Naive B cell (primary cell): ENCODE measurements around the gene TRAPPC3. TPM values are rescaled to one million over a fixed set of nuclear protein-coding genes. Genes with fewer than 3 reads are reported as not detected.
"Not testable (repeated sequence)": the region's sequence is repeated elsewhere in the genome, so short reads cannot be mapped to it uniquely, and the experiment has no call there.

ENCODE experiments used
- ATAC-seq, 2 donors: fragments of 150-1000 bp; cut with Tn5 transposase; 2 replicates each; pipeline ENCODE4 v1.10.0; 2021; ENCODE audit warnings: low read depth in 2 of 2, mild to moderate bottlenecking in 2 of 2, moderate library complexity in 2 of 2
- DNase-seq: peaks from one replicate; pipeline ENCODE4 v3.0.0; 2022
- H3K27ac Mint-ChIP-seq, 6 donors: one replicate each; pipeline ENCODE4 v1.8.0; 2020 to 2022; ENCODE audit warnings: mild to moderate bottlenecking in 6 of 6, mixed read lengths in 6 of 6, moderate library complexity in 5 of 6, inconsistent platforms in 2 of 6
- H3K27me3 Mint-ChIP-seq, 3 donors: one replicate each; pipeline ENCODE4 v1.8.0; 2021 to 2022; ENCODE audit warnings: mixed read lengths in 3 of 3, mild to moderate bottlenecking in 1 of 3
- H3K36me3 Mint-ChIP-seq, 2 donors: one replicate each; pipeline ENCODE4 v1.8.0; 2020 to 2022; ENCODE audit warnings: mixed read lengths in 2 of 2, inconsistent platforms in 1 of 2, mild to moderate bottlenecking in 1 of 2
- H3K4me1 Mint-ChIP-seq, 3 donors: one replicate each; pipeline ENCODE4 v1.8.0; 2020 to 2022; ENCODE audit warnings: mixed read lengths in 3 of 3, inconsistent platforms in 1 of 3, mild to moderate bottlenecking in 1 of 3, moderate library complexity in 1 of 3
- H3K4me3 Mint-ChIP-seq, 8 donors: one replicate each; pipeline ENCODE4 v1.8.0; 2020 to 2022; ENCODE audit warnings: mild to moderate bottlenecking in 8 of 8, mixed read lengths in 8 of 8, moderate library complexity in 8 of 8, inconsistent platforms in 2 of 8
- H3K9me3 Mint-ChIP-seq, 7 donors: one replicate each; pipeline ENCODE4 v1.8.0; 2020 to 2022; ENCODE audit warnings: mixed read lengths in 7 of 7, mild to moderate bottlenecking in 5 of 7, inconsistent platforms in 2 of 7, moderate library complexity in 1 of 7
- polyA plus RNA-seq, 6 donors: library from polyadenylated mRNA; unstranded; fragments of 300-500 nt; fragmentation: Illumina TruSeq; gene quantifications; one replicate each; pipeline ENCODE4 v1.2.3, GENCODE V29; 2021; ENCODE audit warnings: low read depth in 6 of 6

TRAPPC3 gene
- 100 to 1,000 TPM; 103 to 185 (median 109) TPM for polyA plus RNA-seq

DNA sequence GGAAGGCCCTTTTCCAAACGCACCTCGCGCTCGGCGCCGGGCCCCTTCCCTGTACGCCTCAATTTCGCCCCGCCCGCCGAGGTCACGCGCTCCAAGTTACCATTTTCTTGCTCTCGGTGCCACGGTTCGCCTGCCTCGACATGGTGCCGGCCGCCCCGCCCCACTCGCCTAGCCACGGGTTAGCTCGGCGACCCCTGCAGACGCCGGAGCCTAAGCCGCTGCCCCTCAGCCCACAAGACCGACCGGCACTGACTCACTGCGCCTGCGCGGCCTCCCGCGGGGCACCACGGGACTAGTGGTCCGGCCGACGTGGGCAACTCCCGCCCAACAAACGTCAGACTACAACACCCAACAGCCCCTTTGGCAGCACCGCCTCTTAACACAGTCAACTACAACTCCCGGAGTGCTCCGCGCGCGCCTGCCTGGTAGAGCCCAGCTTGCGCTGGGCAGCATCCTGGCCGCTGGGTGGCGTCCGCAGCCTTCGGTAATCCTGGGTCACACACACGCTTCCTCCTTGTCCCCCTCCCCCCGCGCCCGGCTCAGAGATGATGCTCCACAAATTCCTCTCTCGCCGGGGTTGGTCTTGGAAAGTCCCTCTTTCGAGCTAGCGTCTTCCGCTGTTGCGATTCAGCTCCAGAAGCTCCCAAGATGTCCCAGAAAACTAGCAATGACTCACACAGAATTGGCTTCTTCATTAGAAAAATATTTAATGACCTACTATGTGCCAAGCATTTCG lies at the start of gene TRAPPC3:
Gene TRAPPC3 (minus strand): TSS at position 250 of the 736 bp plus-strand sequence. CDS start 108 bp downstream, at position 142.
- Mint-ChIP-seq H3K36me3 (no peaks in the 10 kb centered on the region), H3K9me3 (no peaks in the 10 kb centered on the region), H3K4me1 (peaks cover 41 to 64% (median 56%) of the 10 kb centered on the region in 3 donors), H3K4me3 (peak within 1 kb of the TSS; percentile 94 to 100 (median 98)), H3K27me3 (no peaks in the 10 kb centered on the region), H3K27ac (peak within 1 kb of the TSS; percentile 98 to 100 (median 99))
- ATAC-seq (peak; percentile 91 to 92), DNase-seq (peak; percentile 99)

DNA sequence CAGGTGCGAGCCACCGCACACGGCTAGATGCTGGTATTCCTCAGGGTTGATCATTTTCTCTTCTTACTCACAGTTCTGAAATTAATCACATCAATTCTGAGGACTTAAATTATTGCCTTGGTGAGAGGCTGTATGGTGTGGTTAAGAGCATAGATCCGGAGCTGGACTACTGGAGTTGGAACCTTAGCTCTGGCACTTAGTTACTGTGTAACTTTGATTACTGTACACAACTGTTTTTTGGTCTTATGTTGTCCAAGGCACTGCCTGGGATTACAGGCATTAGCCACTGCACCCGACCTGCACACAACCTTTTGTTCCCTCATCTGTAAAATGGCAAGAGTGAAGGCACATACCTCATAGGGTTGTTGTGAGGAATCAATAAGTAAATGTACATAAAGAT lies 49.4 kb upstream of the TRAPPC3 start:
- Mint-ChIP-seq H3K36me3 (no peaks in the 10 kb centered on the region), H3K27ac (peak overlapping the region in 1 of 6 donors; percentile 26), H3K4me1 (peaks cover 4 to 6% (median 5%) of the 10 kb centered on the region in 3 donors), H3K4me3 (no peak overlapping the region), H3K27me3 (peaks cover 0 to 10% (median 5%) of the 10 kb centered on the region in 3 donors), H3K9me3 (no peaks in the 10 kb centered on the region)
- DNase-seq (no peak), ATAC-seq (no peak)

DNA sequence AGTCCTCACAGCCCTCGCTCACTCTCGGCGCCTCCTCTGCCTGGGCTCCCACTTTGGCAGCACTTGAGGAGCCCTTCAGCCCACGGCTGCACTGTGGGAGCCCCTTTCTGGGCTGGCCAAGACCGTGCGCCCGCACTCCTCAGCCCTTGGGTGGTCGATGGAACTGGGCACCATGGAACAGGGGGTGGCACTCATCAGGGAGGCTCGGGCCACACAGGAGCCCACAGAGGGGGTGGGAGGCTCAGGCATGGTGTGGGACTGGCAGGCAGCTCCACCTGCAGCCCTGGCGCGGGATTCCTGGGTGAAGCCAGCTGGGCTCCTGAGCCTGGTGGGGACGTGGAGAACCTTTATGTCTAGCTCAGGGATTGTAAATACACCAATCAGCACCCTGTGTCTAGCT lies 47.5 kb upstream of the TRAPPC3 start:
- DNase-seq, H3K4me1 Mint-ChIP-seq, H3K9me3 Mint-ChIP-seq, ATAC-seq, H3K27ac Mint-ChIP-seq, H3K4me3 Mint-ChIP-seq, H3K36me3 Mint-ChIP-seq: not testable (repeated sequence)
- peaks cover 0 to 10% (median 5%) of the 10 kb centered on the region in 3 donors for H3K27me3 Mint-ChIP-seq

DNA sequence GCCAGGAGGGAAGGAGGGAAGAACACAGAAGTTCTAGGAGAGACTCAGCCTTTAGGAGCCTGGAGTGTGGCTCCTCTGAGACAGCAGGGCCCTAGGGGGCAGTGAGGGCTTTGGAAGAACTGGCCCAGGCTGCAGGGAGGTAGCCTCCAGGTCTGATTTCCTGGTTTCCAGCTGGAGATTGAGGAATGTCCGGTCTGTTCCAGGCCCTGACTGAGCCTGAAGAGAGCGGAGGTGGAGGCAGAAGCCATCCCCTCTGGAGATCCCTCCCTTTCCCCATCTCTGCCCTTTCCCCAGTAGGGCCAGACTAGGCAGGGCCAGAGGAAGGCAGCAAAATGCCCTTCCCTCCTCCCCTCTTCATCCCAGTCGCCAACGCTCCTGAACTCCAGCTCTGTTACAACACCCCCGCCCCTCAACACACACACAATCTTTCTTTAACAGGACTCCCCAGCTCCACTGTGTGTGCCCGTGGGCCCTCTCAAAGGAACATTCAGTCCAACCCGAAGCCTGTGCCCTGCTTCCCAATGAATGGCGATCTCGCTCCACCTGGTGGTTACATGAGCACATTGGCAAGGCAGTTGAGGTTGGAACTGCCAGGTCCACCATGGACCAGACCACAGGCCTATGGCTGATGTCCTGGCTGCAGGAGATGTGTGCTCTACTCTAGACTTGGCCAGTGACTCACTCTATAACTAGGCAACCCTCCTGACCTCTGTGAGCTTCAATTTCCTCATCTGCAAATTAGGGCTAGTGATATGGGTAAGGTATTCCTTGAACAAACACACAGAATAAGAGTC lies 38.7 kb upstream of the TRAPPC3 start:
- ATAC-seq (peak; percentile 99), DNase-seq (peak; percentile 74)
- H3K4me1 Mint-ChIP-seq, result peaks cover 6 to 10% (median 7%) of the 10 kb centered on the region in 3 donors
- H3K9me3 Mint-ChIP-seq, result no peaks in the 10 kb centered on the region
- H3K4me3 Mint-ChIP-seq, result no peak overlapping the region
- no peaks in the 10 kb centered on the region for H3K27me3 Mint-ChIP-seq
- peak overlapping the region; percentile 17 to 85 (median 62) for H3K27ac Mint-ChIP-seq
- H3K36me3 Mint-ChIP-seq, result no peaks in the 10 kb centered on the region

DNA sequence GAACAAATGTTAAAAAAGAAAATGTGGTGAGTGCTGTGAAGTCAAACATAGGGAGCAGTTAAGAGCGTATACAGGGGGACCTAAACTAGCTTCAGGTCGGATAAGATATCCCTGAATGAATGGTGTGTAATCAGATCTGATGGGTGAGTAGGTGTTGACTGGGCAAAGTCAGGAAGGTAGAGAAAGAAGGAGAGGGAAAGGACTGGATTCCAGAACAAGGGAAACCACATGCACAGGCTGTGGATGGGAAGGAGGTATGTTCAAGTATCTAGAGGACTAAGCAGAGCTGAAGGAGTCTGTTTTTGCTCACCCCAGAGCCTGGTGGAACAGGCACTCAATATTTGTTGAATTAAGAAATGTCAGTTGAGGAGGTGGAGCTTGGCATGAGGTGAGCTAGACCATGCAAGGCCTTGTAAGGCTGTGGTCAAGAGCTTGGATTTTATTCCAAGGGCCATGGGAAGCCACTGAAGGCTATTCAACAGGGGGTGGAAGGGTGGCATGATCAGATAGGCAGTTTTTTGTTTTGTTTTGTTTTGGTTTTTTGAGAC lies 34.1 kb upstream of the TRAPPC3 start:
- Mint-ChIP-seq H3K4me1 (peaks cover 6 to 10% (median 7%) of the 10 kb centered on the region in 3 donors), H3K36me3 (peaks cover 7 to 8% of the 10 kb centered on the region in 2 donors), H3K27me3 (no peaks in the 10 kb centered on the region), H3K9me3 (no peaks in the 10 kb centered on the region), H3K4me3 (no peak overlapping the region), H3K27ac (peak overlapping the region in 3 of 6 donors; percentile 14 to 28 (median 20))
- DNase-seq (no peak), ATAC-seq (no peak)

DNA sequence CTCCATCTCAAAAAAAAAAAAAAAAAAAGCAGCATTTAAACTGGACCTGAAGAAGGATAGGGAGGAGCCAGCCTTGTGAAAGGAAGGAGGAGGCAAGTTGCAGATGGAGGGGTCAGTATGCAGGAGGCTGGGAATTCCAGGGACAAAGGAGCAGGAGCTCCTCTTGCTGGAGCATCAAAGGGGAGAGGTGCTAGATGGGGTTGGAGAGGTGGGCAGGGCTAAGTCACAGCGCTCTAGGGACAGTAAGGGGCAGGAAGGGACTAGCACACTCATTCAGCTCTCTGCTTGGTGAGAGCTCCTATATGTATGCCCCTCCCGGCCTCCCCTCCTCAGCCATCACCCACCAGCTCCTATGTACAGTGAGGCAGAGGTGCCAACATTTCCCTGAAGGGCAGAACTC lies 33.4 kb upstream of the TRAPPC3 start:
- ATAC-seq (no peak), DNase-seq (no peak)
- no peaks in the 10 kb centered on the region for H3K9me3 Mint-ChIP-seq
- H3K27me3 Mint-ChIP-seq, result no peaks in the 10 kb centered on the region
- H3K27ac Mint-ChIP-seq, result peak overlapping the region in 2 of 6 donors; percentile 12 to 14
- peaks cover 0 to 5% (median under 1%) of the 10 kb centered on the region in 3 donors for H3K4me1 Mint-ChIP-seq
- no peak overlapping the region for H3K4me3 Mint-ChIP-seq
- H3K36me3 Mint-ChIP-seq, result peaks cover 7 to 8% of the 10 kb centered on the region in 2 donors

DNA sequence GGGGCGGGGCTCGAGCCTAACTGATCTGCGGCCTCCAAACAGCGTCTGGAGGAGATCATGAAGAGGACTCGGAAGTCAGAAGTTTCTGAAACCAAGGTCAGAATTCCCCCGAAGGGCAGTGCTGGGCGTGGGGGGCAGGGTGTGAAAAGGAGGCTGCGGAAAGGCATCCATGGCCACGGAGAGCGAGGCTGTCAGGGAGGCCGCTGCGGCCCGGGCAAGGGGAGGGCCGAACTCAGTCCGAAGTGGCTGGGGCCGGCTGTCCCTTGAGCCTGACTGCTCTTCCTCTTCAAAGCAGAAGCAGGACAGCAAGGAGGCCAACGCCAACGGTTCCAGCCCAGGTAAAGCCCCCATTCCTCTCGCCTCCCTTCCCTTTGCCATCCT lies 29.9 kb upstream of the TRAPPC3 start:
- H3K9me3 Mint-ChIP-seq, result no peaks in the 10 kb centered on the region
- no peaks in the 10 kb centered on the region for H3K27me3 Mint-ChIP-seq
- ATAC-seq (no peak), DNase-seq (no peak)
- peaks cover 0 to 11% (median 11%) of the 10 kb centered on the region in 3 donors for H3K4me1 Mint-ChIP-seq
- H3K36me3 Mint-ChIP-seq, result peaks cover 7 to 8% of the 10 kb centered on the region in 2 donors
- peak overlapping the region in 1 of 6 donors; percentile 24 for H3K27ac Mint-ChIP-seq
- H3K4me3 Mint-ChIP-seq, result no peak overlapping the region

DNA sequence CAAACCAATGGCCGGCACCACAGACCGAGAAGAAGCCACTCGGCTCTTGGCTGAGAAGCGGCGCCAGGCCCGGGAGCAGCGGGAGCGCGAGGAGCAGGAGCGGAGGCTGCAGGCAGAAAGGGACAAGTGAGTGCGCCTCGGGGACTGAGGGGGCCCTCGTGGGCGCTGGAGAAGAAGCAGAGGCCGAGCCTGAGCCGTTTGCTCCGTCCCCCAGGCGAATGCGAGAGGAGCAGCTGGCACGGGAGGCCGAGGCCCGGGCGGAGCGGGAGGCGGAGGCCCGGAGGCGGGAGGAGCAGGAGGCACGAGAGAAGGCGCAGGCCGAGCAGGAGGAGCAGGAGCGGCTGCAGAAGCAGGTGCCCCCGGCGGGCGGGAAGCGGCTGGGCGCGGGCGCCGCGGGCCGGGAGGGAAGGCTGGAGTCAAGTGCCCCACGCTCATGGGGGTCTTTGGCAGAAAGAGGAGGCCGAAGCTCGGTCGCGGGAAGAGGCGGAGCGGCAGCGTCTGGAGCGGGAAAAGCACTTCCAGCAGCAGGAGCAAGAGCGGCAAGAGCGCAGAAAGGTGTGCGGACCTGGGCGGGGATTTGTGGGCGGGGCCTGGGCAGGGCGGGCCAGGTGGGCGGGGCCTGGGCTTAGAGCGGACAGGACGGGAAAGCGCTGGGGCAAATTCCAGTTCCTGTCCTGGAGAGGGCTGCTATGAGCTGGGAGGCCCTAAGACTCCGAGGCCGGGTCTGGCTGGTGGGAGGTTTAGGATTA lies 29.4 kb upstream of the TRAPPC3 start:
- Mint-ChIP-seq H3K27me3 (no peaks in the 10 kb centered on the region), H3K4me3 (no peak overlapping the region)
- no peak for DNase-seq

DNA sequence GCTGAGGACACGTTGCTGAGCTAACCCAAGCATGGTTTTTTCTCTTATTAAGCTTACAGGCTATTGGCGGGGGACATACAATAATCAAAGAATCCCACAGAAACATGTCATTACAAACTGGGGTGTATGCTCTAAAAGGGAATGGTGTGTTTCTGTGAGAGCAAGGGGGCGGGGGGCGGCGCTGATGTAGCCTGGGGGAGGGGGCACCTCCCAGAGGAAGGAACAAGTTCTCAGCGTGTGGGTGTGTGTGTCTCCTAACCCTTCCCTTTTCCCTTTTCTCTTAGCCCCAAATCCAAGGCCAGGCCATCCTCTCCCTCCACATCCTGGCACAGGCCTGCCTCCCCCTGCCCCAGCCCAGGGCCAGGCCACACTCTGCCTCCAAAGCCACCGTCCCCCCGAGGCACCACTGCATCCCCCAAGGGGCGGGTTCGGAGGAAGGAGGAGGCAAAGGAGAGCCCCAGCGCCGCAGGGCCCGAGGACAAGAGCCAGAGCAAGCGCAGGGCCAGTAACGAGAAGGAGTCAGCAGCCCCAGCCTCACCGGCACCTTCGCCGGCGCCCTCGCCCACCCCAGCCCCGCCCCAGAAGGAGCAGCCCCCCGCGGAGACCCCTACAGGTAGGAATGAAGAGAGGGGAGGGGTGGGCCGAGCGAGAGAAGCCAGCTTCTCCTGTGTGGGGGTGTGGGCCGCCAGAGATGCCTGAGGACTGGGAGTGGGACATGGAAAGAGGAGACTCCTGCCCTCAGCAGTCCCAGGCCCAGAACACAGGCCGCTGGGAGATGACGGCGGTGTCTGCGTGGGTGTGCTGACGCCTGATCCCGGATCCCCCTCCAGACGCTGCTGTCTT lies 28.5 kb upstream of the TRAPPC3 start:
- ATAC-seq (no peak), DNase-seq (no peak)
- H3K27me3 Mint-ChIP-seq, result no peaks in the 10 kb centered on the region
- H3K4me3 Mint-ChIP-seq, result no peak overlapping the region
- H3K27ac Mint-ChIP-seq, result no peak overlapping the region
- H3K36me3 Mint-ChIP-seq, result peaks cover 8 to 18% of the 10 kb centered on the region in 2 donors
- peaks cover 0 to 11% (median 9%) of the 10 kb centered on the region in 3 donors for H3K4me1 Mint-ChIP-seq
- H3K9me3 Mint-ChIP-seq, result no peaks in the 10 kb centered on the region

More for the DNA sequence above, 29.4 kb upstream of the TRAPPC3 start:
- Mint-ChIP-seq H3K36me3 (peaks cover 8 to 12% of the 10 kb centered on the region in 2 donors), H3K4me1 (peaks cover 0 to 13% (median 11%) of the 10 kb centered on the region in 3 donors), H3K9me3 (no peaks in the 10 kb centered on the region), H3K27ac (peak overlapping the region in 2 of 6 donors; percentile 24 to 56)
- no peak for ATAC-seq

DNA sequence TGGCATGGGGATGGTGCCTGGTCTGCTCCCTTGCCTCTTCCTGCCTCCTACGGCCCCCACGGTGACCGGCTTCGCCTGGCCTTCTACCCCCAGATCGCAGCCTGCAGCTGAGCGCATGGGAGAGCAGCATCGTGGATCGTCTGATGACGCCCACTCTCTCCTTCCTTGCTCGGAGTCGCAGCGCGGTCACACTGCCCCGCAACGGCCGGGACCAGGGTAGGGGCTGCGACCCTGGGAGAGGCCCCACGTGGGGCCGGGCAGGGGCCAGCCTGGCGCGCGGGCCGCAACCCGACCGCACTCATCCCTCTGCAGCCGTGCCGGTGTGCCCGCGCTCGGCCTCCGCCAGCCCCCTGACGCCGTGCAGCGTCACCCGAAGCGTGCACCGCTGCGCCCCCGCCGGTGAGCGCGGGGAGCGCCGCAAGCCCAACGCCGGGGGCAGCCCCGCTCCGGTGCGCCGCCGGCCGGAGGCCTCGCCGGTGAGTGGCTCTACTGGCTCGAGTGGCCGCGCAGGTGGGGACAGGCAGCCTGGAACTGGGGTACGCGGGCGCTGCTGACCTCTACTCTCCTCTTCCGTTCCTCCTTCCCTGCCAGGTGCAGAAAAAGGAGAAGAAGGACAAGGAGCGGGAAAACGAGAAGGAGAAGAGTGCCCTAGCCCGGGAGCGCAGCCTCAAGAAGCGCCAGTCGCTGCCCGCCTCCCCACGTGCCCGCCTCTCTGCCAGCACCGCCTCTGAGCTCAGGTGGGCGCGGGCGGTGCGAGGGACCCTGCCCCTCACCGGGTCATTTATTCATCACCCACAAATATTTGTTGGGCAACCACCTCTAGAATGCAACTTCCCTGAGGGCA lies 27.0 kb upstream of the TRAPPC3 start:
- DNase-seq, result no peak
- Mint-ChIP-seq H3K4me3 (no peak overlapping the region), H3K27me3 (no peaks in the 10 kb centered on the region), H3K9me3 (no peaks in the 10 kb centered on the region), H3K4me1 (peaks cover 0 to 11% (median 9%) of the 10 kb centered on the region in 3 donors), H3K27ac (peak overlapping the region in 3 of 6 donors; percentile 64 to 74 (median 67)), H3K36me3 (peaks cover 8 to 21% of the 10 kb centered on the region in 2 donors)
- ATAC-seq, result no peak

DNA sequence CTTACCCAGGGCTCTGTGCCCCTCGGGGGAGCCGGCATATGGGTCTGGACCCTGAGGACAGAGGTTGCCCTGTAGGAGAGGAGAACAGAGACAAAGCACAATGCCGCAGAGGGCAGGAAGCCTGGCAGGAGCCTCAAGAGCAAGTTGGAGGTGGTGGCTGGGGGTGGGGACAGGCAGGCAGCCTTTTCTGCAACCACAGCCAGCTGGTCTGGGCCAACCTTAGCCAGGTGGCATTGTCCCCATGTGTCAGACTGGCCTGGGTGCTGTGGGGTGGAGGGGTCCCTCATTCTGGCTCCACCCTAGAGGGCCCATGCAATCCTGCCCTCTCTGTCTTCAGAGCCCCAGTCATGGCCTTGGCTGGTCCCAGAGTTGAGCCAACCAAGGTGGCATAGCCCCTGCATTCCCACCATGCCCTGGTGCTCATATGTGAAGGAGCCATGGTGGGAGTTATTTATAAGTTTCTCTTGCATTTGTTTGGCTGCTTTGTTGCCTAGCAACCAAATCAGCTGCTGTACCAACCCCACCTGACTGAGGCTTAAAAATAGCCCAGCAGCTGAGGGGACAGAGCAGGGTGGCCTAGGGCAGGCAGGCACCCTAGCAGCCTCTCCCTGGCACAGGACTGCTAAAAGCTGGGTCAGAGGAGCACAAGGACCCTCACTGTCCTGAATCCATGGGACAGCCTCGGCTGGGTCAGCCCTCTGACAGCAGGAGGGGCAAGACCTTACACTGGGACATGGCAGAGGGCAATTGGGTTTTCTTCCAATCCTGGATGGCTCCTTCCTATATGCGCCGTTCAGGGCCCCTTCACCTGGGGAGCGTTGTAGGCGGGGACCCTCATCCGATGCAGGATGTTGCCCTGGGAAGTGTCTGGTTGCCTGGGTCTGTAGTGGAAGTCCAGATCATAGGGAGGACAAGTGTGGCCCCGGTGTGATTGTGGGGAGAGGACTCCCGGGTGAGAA lies 26.1 kb upstream of the TRAPPC3 start:
- Mint-ChIP-seq H3K36me3 (peaks cover 5 to 14% of the 10 kb centered on the region in 2 donors), H3K9me3 (no peaks in the 10 kb centered on the region), H3K4me3 (peak overlapping the region in 1 of 8 donors; percentile 51), H3K27ac (peak overlapping the region in 5 of 6 donors; percentile 62 to 74 (median 67)), H3K4me1 (peaks cover 0 to 11% (median 9%) of the 10 kb centered on the region in 3 donors), H3K27me3 (no peaks in the 10 kb centered on the region)
- ATAC-seq (peak; percentile 67 to 73), DNase-seq (peak; percentile 14)
